DND-41 (cell line): ENCODE results near the gene TMEM145.

ENCODE experiments used
- ATAC-seq: fragments of 200-7000 bp; cut with Tn5 transposase; 3 replicates; pipeline ENCODE4 v1.9.1; 2021; ENCODE audit warnings: low read depth; ENCODE audit not compliant: insufficient read depth
- DNase-seq: peaks from one replicate; pipeline ENCODE4 v3.0.0-alpha.2; 2020
- H2AFZ ChIP-seq: 2 replicates; pipeline ENCODE4 v1.6.0; 2012; ENCODE audit warnings: low read depth, low read length
- H3K27ac ChIP-seq: 2 replicates; pipeline ENCODE4 v1.5.1; 2012; ENCODE audit warnings: low read length, inconsistent platforms
- H3K27me3 ChIP-seq: fragments of 200-600 bp; sonication (generic); 2 replicates; pipeline ENCODE4 v1.6.0; 2012; ENCODE audit warnings: low read length, mild to moderate bottlenecking, inconsistent platforms; ENCODE audit not compliant: insufficient read depth, poor library complexity
- H3K36me3 ChIP-seq: 2 replicates; pipeline ENCODE4 v1.5.1; 2012; ENCODE audit warnings: low read length, inconsistent platforms; ENCODE audit not compliant: insufficient read depth
- H3K4me1 ChIP-seq: 2 replicates; pipeline ENCODE4 v1.5.1; 2012; ENCODE audit warnings: mild to moderate bottlenecking, low read length; ENCODE audit not compliant: insufficient read depth
- H3K4me2 ChIP-seq: 2 replicates; pipeline ENCODE4 v1.6.0; 2012; ENCODE audit warnings: mild to moderate bottlenecking, moderate library complexity, low read length, inconsistent platforms; ENCODE audit not compliant: insufficient read depth
- H3K4me3 ChIP-seq, 2 experiments: fragments of 200-600 bp in 1 of 2; shearing (Covaris generic) in 1 of 2; 2 replicates each; pipeline ENCODE4 v1.5.1; 2012 to 2016; ENCODE audit warnings: inconsistent platforms in 2 of 2, low read length in 2 of 2, mild to moderate bottlenecking in 2 of 2, low read depth in 1 of 2, moderate library complexity in 1 of 2
- H3K79me2 ChIP-seq: 2 replicates; pipeline ENCODE4 v1.6.0; 2012; ENCODE audit warnings: low read length, inconsistent platforms; ENCODE audit not compliant: insufficient read depth
- H3K9ac ChIP-seq: 2 replicates; pipeline ENCODE4 v1.6.0; 2012; ENCODE audit warnings: low read depth, mild to moderate bottlenecking, inconsistent platforms, low read length, moderate library complexity
- H3K9me3 ChIP-seq: 2 replicates; pipeline ENCODE4 v1.5.1; 2012; ENCODE audit warnings: low read length, moderate library complexity, mild to moderate bottlenecking, inconsistent platforms; ENCODE audit not compliant: insufficient read depth, severe bottlenecking
- H4K20me1 ChIP-seq: 2 replicates; pipeline ENCODE4 v1.6.0; 2012; ENCODE audit warnings: low read length; ENCODE audit not compliant: insufficient read depth
- CTCF ChIP-seq: IDR thresholded peaks from 2 replicates; pipeline ENCODE4 v1.5.1; 2012; ENCODE audit warnings: borderline replicate concordance, low read length, moderate library complexity, mild to moderate bottlenecking; ENCODE audit not compliant: poor library complexity, severe bottlenecking; ENCODE audit errors: extremely low read depth
- EZH2 ChIP-seq: IDR thresholded peaks from 3 replicates; pipeline ENCODE4 v1.6.1; 2012; ENCODE audit warnings: borderline replicate concordance, low read depth, mild to moderate bottlenecking, moderate library complexity, low read length, inconsistent platforms; ENCODE audit not compliant: severe bottlenecking

The TMEM145 gene

GRCh38 chr19:42277821-42278451 is 35.2 kb upstream of the TMEM145 start:
- DNase-seq, result no peak
- no peak overlapping the region for H3K4me3 ChIP-seq
- no peak overlapping the region for H3K4me2 ChIP-seq

GRCh38 chr19:42278452-42279154 is 34.5 kb upstream of the TMEM145 start:
- H3K4me3 ChIP-seq, result peak overlapping the region in 1 of 2 experiments; percentile 73; a peak in 2 of 4 replicates
- H3K36me3 ChIP-seq, result peaks cover 18% of the 10 kb centered on the region
- H3K9ac ChIP-seq, result peak overlapping the region; percentile 79
- H3K79me2 ChIP-seq, result peaks cover 25% of the 10 kb centered on the region
- 0 out of 2 replicates have a peak, but pooled peaks cover 7% of the 10 kb centered on the region for H4K20me1 ChIP-seq
- H3K4me1 ChIP-seq, result peaks cover 47% of the 10 kb centered on the region
- peak overlapping the region; percentile 87 for H3K27ac ChIP-seq
- no peaks in the 10 kb centered on the region for H3K9me3 ChIP-seq
- DNase-seq (no peak), ATAC-seq (no peak)
- peak overlapping the region; percentile 76 for H3K4me2 ChIP-seq
- TF ChIP-seq CTCF, result no peak
- no peak for TF ChIP-seq EZH2
- no peak overlapping the region for H2AFZ ChIP-seq
- H3K27me3 ChIP-seq, result no peaks in the 10 kb centered on the region

More at GRCh38 chr19:42277821-42278451, 35.2 kb upstream of the TMEM145 start:
- peaks cover 24% of the 10 kb centered on the region for H3K36me3 ChIP-seq
- no peak overlapping the region for H2AFZ ChIP-seq
- H3K27ac ChIP-seq, result peak overlapping the region; percentile 87; the same call in 1 of the 2 replicates
- no peaks in the 10 kb centered on the region for H3K27me3 ChIP-seq
- 0 out of 2 replicates have a peak, but pooled peaks cover 2% of the 10 kb centered on the region for H4K20me1 ChIP-seq
- peak overlapping the region; percentile 79; the same call in 1 of the 2 replicates for H3K9ac ChIP-seq
- TF ChIP-seq CTCF, result no peak
- no peak for TF ChIP-seq EZH2
- peaks cover 21% of the 10 kb centered on the region for H3K79me2 ChIP-seq
- peaks cover 40% of the 10 kb centered on the region for H3K4me1 ChIP-seq
- ATAC-seq, result no peak
- no peaks in the 10 kb centered on the region for H3K9me3 ChIP-seq

GRCh38 chr19:42279155-42279901 is 33.8 kb upstream of the TMEM145 start:
- TF ChIP-seq CTCF (no peak), EZH2 (no peak)
- DNase-seq, result no peak
- no peaks in the 10 kb centered on the region for H3K27me3 ChIP-seq
- peak overlapping the region; percentile 76 for H3K4me2 ChIP-seq
- peaks cover 25% of the 10 kb centered on the region for H3K79me2 ChIP-seq
- peak overlapping the region; percentile 77 for H2AFZ ChIP-seq
- ATAC-seq, result no peak
- peak overlapping the region; percentile 79 for H3K9ac ChIP-seq
- H3K4me1 ChIP-seq, result peaks cover 47% of the 10 kb centered on the region
- peak overlapping the region; percentile 87 for H3K27ac ChIP-seq
- no peaks in the 10 kb centered on the region for H3K9me3 ChIP-seq
- peaks cover 10% of the 10 kb centered on the region for H3K36me3 ChIP-seq
- H4K20me1 ChIP-seq, result 0 out of 2 replicates have a peak, but pooled peaks cover 7% of the 10 kb centered on the region
- peak overlapping the region; percentile 53 to 73; a peak in 3 of 4 replicates for H3K4me3 ChIP-seq
